Neural progenitor cell (in vitro differentiated cells): ENCODE data around the gene GDPD2. TPM values are rescaled to one million over a fixed set of nuclear protein-coding genes. Genes with fewer than 3 reads are reported as not detected.

Experiments
- DNase-seq: peaks from one replicate; pipeline ENCODE4 v3.0.0-alpha.2; 2016; ENCODE audit warnings: low spot score
- H2AFZ ChIP-seq: fragments of 200-600 bp; sonication (generic); replicated peaks from 2 replicates; pipeline ENCODE4 v1.6.1; 2016; ENCODE audit warnings: antibody characterized with exemption
- H3F3A ChIP-seq: fragments of 200-600 bp; sonication (generic); 2 replicates; pipeline ENCODE4 v1.6.1; 2016; ENCODE audit warnings: antibody characterized with exemption, low read depth
- H3K27ac ChIP-seq: fragments of 200-600 bp; sonication (generic); 2 replicates; pipeline ENCODE4 v1.5.1; 2016; ENCODE audit warnings: mild to moderate bottlenecking
- H3K27me3 ChIP-seq: fragments of 200-600 bp; sonication (generic); 2 replicates; pipeline ENCODE4 v1.6.1; 2016; ENCODE audit warnings: mild to moderate bottlenecking, moderate library complexity
- H3K36me3 ChIP-seq: fragments of 200-600 bp; sonication (generic); 2 replicates; pipeline ENCODE4 v1.5.1; 2016
- H3K4me1 ChIP-seq: fragments of 200-600 bp; sonication (generic); 2 replicates; pipeline ENCODE4 v1.6.1; 2016; ENCODE audit warnings: mixed run types
- H3K4me2 ChIP-seq: fragments of 200-600 bp; sonication (generic); 2 replicates; pipeline ENCODE4 v1.6.1; 2016
- H3K4me3 ChIP-seq: fragments of 200-600 bp; sonication (generic); 2 replicates; pipeline ENCODE4 v1.5.1; 2016
- H3K79me2 ChIP-seq: fragments of 200-600 bp; sonication (generic); 2 replicates; pipeline ENCODE4 v1.6.1; 2016; ENCODE audit warnings: low read depth
- H3K9ac ChIP-seq: fragments of 200-600 bp; sonication (generic); 2 replicates; pipeline ENCODE4 v1.6.1; 2016
- H3K9me3 ChIP-seq: fragments of 200-600 bp; sonication (generic); 2 replicates; pipeline ENCODE4 v1.5.1; 2016; ENCODE audit warnings: low read depth
- H4K20me1 ChIP-seq: fragments of 200-600 bp; sonication (generic); 2 replicates; pipeline ENCODE4 v1.6.1; 2016; ENCODE audit warnings: low read depth
- H3K27ac Mint-ChIP-seq: 3 replicates; pipeline ENCODE4 v1.8.0; 2021; ENCODE audit warnings: mixed read lengths
- H3K27me3 Mint-ChIP-seq: 2 replicates; pipeline ENCODE4 v1.8.0; 2022; ENCODE audit warnings: low read depth, mild to moderate bottlenecking, inconsistent platforms, moderate library complexity, mixed read lengths; ENCODE audit not compliant: insufficient read depth
- H3K36me3 Mint-ChIP-seq: 3 replicates; pipeline ENCODE4 v1.8.0; 2021; ENCODE audit warnings: mixed read lengths
- H3K4me1 Mint-ChIP-seq: 3 replicates; pipeline ENCODE4 v1.8.0; 2021; ENCODE audit warnings: mixed read lengths
- H3K4me3 Mint-ChIP-seq: 3 replicates; pipeline ENCODE4 v1.8.0; 2021; ENCODE audit warnings: mild to moderate bottlenecking, moderate library complexity, mixed read lengths
- H3K9me3 Mint-ChIP-seq: 3 replicates; pipeline ENCODE4 v1.8.0; 2020; ENCODE audit warnings: mixed read lengths
- CTCF ChIP-seq: fragments of 200-600 bp; sonication (generic); IDR thresholded peaks from 2 replicates; pipeline ENCODE4 v1.5.1; 2017; ENCODE audit warnings: antibody characterized with exemption, mild to moderate bottlenecking
- EZH2 ChIP-seq: fragments of 200-600 bp; sonication (generic); IDR thresholded peaks from 2 replicates; pipeline ENCODE4 v1.6.1; 2017; ENCODE audit warnings: antibody characterized with exemption, mild to moderate bottlenecking, moderate library complexity
- EZH2phosphoT487 ChIP-seq: fragments of 200-600 bp; sonication (generic); IDR thresholded peaks from 2 replicates; pipeline ENCODE4 v1.6.1; 2017; ENCODE audit warnings: antibody characterized with exemption
- total RNA-seq: library from RNA; depleted of rRNA; stranded (reverse); fragments of >200 nt; gene quantifications from 2 replicates; pipeline ENCODE4 v1.2.3, GENCODE V29; 2015; ENCODE audit warnings: low replicate concordance

The GDPD2 gene
- total RNA-seq, 1 donor from 2014 or later = 1.3 TPM

- peak overlapping the region; percentile 73 for H3K4me2 ChIP-seq
- Mint-ChIP-seq H3K9me3 (peaks cover 12% of the 10 kb centered on the region), H3K4me3 (peak overlapping the region; percentile 80), H3K27me3 (peaks cover 5% of the 10 kb centered on the region), H3K27ac (no peak overlapping the region), H3K4me1 (peaks cover 29% of the 10 kb centered on the region), H3K36me3 (peaks cover 4% of the 10 kb centered on the region)
- H3K4me3 ChIP-seq = peak overlapping the region; percentile 56
- H3K36me3 ChIP-seq = no peaks in the 10 kb centered on the region
- peaks cover 3% of the 10 kb centered on the region for H3F3A ChIP-seq
- H2AFZ ChIP-seq = no peak overlapping the region
- H3K79me2 ChIP-seq = peaks cover 32% of the 10 kb centered on the region
- TF ChIP-seq CTCF = no peak
- TF ChIP-seq EZH2 = no peak
- no peak for TF ChIP-seq EZH2phosphoT487
- peaks cover 19% of the 10 kb centered on the region for H4K20me1 ChIP-seq
- no peaks in the 10 kb centered on the region for H3K9me3 ChIP-seq
- H3K27me3 ChIP-seq = no peaks in the 10 kb centered on the region
- DNase-seq = no peak
- no peak overlapping the region for H3K27ac ChIP-seq
- H3K4me1 ChIP-seq = no peaks in the 10 kb centered on the region
- no peak overlapping the region for H3K9ac ChIP-seq
Measured at GRCh38 chrX:70453024-70453618, 30.0 kb downstream of the GDPD2 start.

- Mint-ChIP-seq H3K4me1 (peaks cover 29% of the 10 kb centered on the region), H3K27ac (peak overlapping the region; percentile 97), H3K27me3 (peaks cover 4% of the 10 kb centered on the region), H3K9me3 (peaks cover 10% of the 10 kb centered on the region), H3K36me3 (peaks cover 9% of the 10 kb centered on the region), H3K4me3 (peak overlapping the region; percentile 85)
- Histone ChIP-seq H4K20me1 (peaks cover 35% of the 10 kb centered on the region), H3K4me2 (peak overlapping the region; percentile 81), H3K9me3 (no peaks in the 10 kb centered on the region), H2AFZ (no peak overlapping the region), H3K4me3 (peak overlapping the region; percentile 85), H3F3A (peaks cover 3% of the 10 kb centered on the region), H3K79me2 (peaks cover 48% of the 10 kb centered on the region), H3K9ac (peak overlapping the region; percentile 60), H3K27ac (peak overlapping the region; percentile 84), H3K36me3 (peaks cover 9% of the 10 kb centered on the region), H3K4me1 (no peaks in the 10 kb centered on the region), H3K27me3 (no peaks in the 10 kb centered on the region)
- TF ChIP-seq EZH2phosphoT487 = no peak
- TF ChIP-seq CTCF = peak; percentile 83
- no peak for TF ChIP-seq EZH2
- peak; percentile 94 for DNase-seq
Measured at GRCh38 chrX:70454441-70455365, 31.6 kb downstream of the GDPD2 start.

GRCh38 chrX:70455366-70456202 lies 32.5 kb downstream of the GDPD2 start:
- TF ChIP-seq EZH2phosphoT487 = no peak
- no peak for TF ChIP-seq EZH2
- no peak for TF ChIP-seq CTCF
- peaks cover 57% of the 10 kb centered on the region for H3K79me2 ChIP-seq
- H3K4me1 Mint-ChIP-seq = peaks cover 29% of the 10 kb centered on the region
- peak overlapping the region; percentile 60 for H3K9ac ChIP-seq
- peak overlapping the region; percentile 97 for H3K27ac Mint-ChIP-seq
- no peaks in the 10 kb centered on the region for H3K9me3 ChIP-seq
- no peaks in the 10 kb centered on the region for H3K4me1 ChIP-seq
- H3K4me3 ChIP-seq = peak overlapping the region; percentile 85
- peaks cover 14% of the 10 kb centered on the region for H3K36me3 Mint-ChIP-seq
- peaks cover 3% of the 10 kb centered on the region for H3F3A ChIP-seq
- H3K27me3 Mint-ChIP-seq = peaks cover 4% of the 10 kb centered on the region
- H3K9me3 Mint-ChIP-seq = peaks cover 9% of the 10 kb centered on the region
- peak overlapping the region; percentile 81 for H3K4me2 ChIP-seq
- peaks cover 9% of the 10 kb centered on the region for H3K36me3 ChIP-seq
- H3K27me3 ChIP-seq = no peaks in the 10 kb centered on the region
- DNase-seq = peak; percentile 60
- peak overlapping the region; percentile 84 for H3K27ac ChIP-seq
- no peak overlapping the region for H2AFZ ChIP-seq
- H4K20me1 ChIP-seq = peaks cover 42% of the 10 kb centered on the region
- H3K4me3 Mint-ChIP-seq = peak overlapping the region; percentile 85
